Activated CD8-positive, alpha-beta memory T cell treated with anti-CD3 and anti-CD28 coated beads, Interleukin-2, amount 10 ng/mL, durations not matched to agents 7 days and 5 days (primary cell): ENCODE data around the gene TPD52L1. TPM values are rescaled to one million over a fixed set of nuclear protein-coding genes. Genes with fewer than 3 reads are reported as not detected.

Experiments
- ATAC-seq: fragments of 150-1000 bp; cut with Tn5 transposase; one replicate; pipeline ENCODE4 v1.10.0; 2021; ENCODE audit warnings: moderate library complexity
- CTCF ChIA-PET: fragments of 350-600 bp; sonication (Branson Sonifier 250); formaldehyde crosslinking; loops from one replicate; lab custom pipeline; 2021; ENCODE audit warnings: antibody characterized with exemption; lab: Charles Lee
- DNase-seq: peaks from one replicate; pipeline ENCODE4 v3.0.0-alpha.2; 2020
- H3K27ac Mint-ChIP-seq: one replicate; pipeline ENCODE4 v1.8.0; 2021; ENCODE audit warnings: mild to moderate bottlenecking, mixed read lengths
- H3K27me3 Mint-ChIP-seq: one replicate; pipeline ENCODE4 v1.8.0; 2021; ENCODE audit warnings: mixed read lengths
- H3K36me3 Mint-ChIP-seq: one replicate; pipeline ENCODE4 v1.8.0; 2021; ENCODE audit warnings: mild to moderate bottlenecking, mixed read lengths
- H3K4me1 Mint-ChIP-seq: one replicate; pipeline ENCODE4 v1.8.0; 2021; ENCODE audit warnings: mixed read lengths
- H3K4me3 Mint-ChIP-seq: one replicate; pipeline ENCODE4 v1.8.0; 2021; ENCODE audit warnings: mild to moderate bottlenecking, moderate library complexity, mixed read lengths
- H3K9me3 Mint-ChIP-seq: one replicate; pipeline ENCODE4 v1.8.0; 2022; ENCODE audit warnings: low read depth, mixed read lengths
- total RNA-seq, 2 experiments: library from RNA; stranded (reverse); gene quantifications; one replicate each; pipeline ENCODE4 v1.2.3, GENCODE V29; 2021

The TPD52L1 gene
- total RNA-seq, 2 experiments from 2014 or later: not detected

DNA sequence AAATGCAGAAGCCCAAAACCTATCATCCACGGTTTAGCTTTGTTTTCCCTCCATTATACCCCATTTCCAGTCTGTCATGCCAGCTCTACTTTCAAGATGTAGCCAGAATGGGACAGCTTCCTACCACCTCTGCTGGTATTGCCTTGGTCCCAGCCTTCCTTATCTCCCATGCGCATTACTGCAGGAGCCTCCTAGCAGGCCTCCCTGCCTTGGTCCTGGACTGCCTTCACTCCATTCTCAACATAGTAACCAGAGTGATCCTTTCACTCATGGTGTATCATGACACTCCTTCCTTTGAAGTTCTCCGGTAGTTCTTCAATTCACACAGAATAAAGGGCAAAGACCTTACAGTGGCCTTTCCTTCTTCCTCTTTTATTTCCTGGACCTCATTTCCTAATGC is 15.9 kb downstream of the TPD52L1 start:
- no peak for ATAC-seq
- H3K36me3 Mint-ChIP-seq: no peaks in the 10 kb centered on the region
- H3K4me1 Mint-ChIP-seq: no peaks in the 10 kb centered on the region
- no peak for DNase-seq
- no peak overlapping the region for H3K27ac Mint-ChIP-seq
- H3K27me3 Mint-ChIP-seq: peaks cover 10% of the 10 kb centered on the region
- no peaks in the 10 kb centered on the region for H3K9me3 Mint-ChIP-seq
- CTCF ChIA-PET: no interaction called here
- no peak overlapping the region for H3K4me3 Mint-ChIP-seq

DNA sequence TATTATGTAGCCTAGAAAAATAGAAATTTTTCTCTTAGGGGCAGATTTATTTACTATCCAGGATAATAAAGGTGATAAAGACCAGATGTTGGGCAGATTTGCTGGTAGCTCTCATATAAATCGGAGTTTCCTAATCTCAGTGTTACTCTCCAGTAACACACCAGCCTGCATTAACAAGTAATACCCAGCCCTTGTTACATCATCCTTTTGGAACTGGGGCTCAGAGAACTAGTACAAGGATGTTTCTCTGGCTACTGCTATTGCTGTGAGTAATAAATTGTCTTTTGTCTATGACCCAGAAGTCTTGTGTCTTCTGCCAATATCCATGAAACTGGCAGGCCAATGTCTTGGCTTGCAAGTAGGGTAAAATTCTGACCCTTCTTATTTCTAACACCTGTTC is 16.8 kb downstream of the TPD52L1 start:
- H3K27me3 Mint-ChIP-seq: peaks cover 7% of the 10 kb centered on the region
- CTCF ChIA-PET: no interaction called here

DNA sequence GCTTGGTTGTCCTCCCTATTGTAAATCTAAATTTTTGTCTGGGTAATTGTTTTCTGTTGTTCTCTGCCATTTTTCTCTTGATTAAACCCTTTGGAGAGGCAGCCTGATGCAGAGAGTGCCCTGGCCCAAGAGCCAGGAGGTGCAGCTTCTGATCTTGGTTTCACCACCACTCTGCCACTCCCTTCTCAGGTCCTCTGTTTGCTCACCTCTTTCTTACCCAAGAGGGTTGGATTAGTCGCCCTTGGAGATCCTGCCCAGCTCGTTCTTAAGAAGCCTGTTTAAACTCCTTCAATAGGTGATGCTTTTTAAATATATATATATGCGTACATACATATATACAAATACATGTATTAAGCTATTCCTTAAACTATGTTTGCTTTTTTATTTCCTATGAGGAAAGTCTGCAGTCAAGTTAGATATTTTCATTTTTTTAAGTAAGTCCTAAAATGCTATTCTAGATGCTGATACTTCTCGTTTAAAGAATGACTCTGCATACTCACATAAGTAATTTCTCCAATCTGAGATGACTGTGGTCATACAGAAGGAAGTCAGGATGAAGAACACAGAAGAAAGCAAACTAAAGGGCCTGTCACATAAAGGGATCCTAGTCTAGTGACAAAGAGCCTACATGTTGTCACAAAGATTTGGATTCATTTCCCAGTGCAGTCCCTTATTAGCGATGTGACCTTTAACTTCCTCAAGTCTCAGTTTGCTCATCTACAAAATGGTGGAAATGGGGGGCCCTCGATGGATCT is 19.9 kb downstream of the TPD52L1 start:
- H3K27ac Mint-ChIP-seq: no peak overlapping the region
- CTCF ChIA-PET: no interaction called here
- H3K4me3 Mint-ChIP-seq: no peak overlapping the region
- H3K27me3 Mint-ChIP-seq: peaks cover 9% of the 10 kb centered on the region
- ATAC-seq (no peak), DNase-seq (no peak)
- H3K4me1 Mint-ChIP-seq: no peaks in the 10 kb centered on the region
- H3K36me3 Mint-ChIP-seq: no peaks in the 10 kb centered on the region
- H3K9me3 Mint-ChIP-seq: no peaks in the 10 kb centered on the region

More for the DNA sequence above, 16.8 kb downstream of the TPD52L1 start:
- DNase-seq (no peak), ATAC-seq (no peak)
- Mint-ChIP-seq H3K4me1 (no peaks in the 10 kb centered on the region), H3K36me3 (no peaks in the 10 kb centered on the region), H3K27ac (no peak overlapping the region), H3K9me3 (no peaks in the 10 kb centered on the region), H3K4me3 (no peak overlapping the region)

DNA sequence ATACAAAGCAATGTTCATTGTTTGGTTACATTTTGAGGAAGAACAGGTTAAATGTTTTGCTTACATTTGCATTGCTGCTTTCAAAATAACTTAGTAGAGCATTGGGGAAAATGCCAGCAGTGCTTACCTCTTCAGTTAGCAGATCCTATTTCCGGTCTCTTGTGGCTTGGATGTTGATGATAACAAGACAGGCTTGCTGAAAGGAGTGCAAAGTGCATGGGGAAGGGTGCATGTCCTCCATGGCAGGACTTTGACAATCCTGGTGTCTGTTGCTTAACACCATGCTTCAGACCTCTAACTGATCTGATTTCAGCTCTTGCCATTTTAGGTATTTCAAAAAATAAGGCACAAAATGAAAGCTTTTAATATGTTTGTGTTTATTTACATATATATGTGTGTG is 21.1 kb downstream of the TPD52L1 start:
- CTCF ChIA-PET: interaction anchor here (1.0 to 1.4 kb wide), 2 partner anchors 13 to 17 kb away, joined by 3 to 5 read pairs; no protein-coding TSS in a partner anchor
- H3K4me1 Mint-ChIP-seq: no peaks in the 10 kb centered on the region
- no peaks in the 10 kb centered on the region for H3K9me3 Mint-ChIP-seq
- no peak overlapping the region for H3K4me3 Mint-ChIP-seq
- ATAC-seq (no peak), DNase-seq (no peak)
- no peak overlapping the region for H3K27ac Mint-ChIP-seq
- H3K27me3 Mint-ChIP-seq: peaks cover 14% of the 10 kb centered on the region
- no peaks in the 10 kb centered on the region for H3K36me3 Mint-ChIP-seq

DNA sequence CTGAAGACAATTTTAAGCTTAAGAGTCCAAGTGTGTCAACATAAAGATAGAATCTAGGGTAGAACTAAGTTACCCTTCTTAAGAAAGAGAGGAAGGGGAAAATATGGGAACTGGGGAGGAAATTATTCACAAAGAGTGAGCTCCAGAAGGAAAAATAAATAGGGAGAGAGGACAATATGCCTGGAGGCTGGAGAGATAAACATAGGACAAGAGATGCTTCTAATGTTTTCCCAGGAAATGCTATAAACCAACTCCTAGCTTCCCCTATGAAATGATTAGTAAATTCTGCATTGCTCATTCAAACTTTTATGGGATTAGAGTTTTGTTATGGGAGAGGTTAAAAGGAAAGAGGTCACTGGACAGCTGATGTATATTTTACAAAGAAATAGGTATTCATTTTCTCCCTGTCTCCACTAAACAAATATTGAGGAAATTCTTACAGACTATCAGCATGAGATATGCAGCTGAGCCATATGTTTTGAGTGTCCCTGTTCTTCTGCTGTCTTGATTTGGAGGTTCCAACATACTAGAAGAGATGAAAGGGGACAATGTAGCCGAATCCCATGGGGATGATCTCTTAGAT is 22.0 kb downstream of the TPD52L1 start:
- Mint-ChIP-seq H3K36me3 (no peaks in the 10 kb centered on the region), H3K27me3 (peaks cover 14% of the 10 kb centered on the region), H3K27ac (no peak overlapping the region), H3K4me1 (no peaks in the 10 kb centered on the region), H3K4me3 (no peak overlapping the region), H3K9me3 (no peaks in the 10 kb centered on the region)
- CTCF ChIA-PET: interaction anchor here (1.0 to 1.4 kb wide), 2 partner anchors 13 to 16 kb away, joined by 3 to 5 read pairs; no protein-coding TSS in a partner anchor
- no peak for DNase-seq
- ATAC-seq: no peak

DNA sequence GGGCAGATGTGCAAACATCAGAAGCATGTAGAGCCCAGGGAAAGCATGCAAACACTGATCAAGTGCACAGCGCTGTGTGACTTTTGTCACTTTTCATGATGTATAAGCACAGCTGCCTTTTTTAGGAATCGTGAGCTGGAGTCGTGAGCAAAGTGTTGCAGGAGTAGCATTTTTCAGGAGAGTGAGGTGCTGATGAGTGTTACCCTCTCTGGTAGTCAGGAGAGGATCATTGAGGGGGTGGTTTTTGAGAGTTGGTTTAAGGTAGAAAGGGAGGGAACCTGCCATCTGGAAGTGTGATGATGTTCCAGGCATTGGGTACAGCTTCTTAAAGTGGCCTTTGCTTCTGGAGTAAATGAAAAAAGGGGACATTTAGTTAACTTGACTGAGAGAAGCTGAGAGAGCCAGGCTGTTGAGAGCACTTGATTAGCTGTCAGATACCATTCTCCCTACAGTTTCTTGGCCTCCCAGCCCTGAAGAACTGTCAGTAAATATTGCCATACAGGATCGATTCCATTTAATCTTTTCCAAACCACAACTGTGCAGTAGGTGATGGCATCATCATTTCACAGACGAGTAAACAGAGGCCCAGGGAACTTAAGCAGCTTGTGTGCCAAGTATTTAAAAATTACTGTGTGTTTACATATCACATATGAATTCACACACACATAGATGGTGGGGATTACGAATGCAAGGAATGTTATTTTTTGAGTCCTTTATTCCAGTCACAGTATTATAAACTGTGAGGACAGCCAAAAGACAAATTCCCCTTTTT is 28.9 kb downstream of the TPD52L1 start:
- Mint-ChIP-seq H3K27me3 (peaks cover 16% of the 10 kb centered on the region), H3K27ac (no peak overlapping the region), H3K4me3 (no peak overlapping the region), H3K4me1 (no peaks in the 10 kb centered on the region), H3K9me3 (no peaks in the 10 kb centered on the region), H3K36me3 (no peaks in the 10 kb centered on the region)
- DNase-seq (no peak), ATAC-seq (no peak)
- CTCF ChIA-PET: no interaction called here

DNA sequence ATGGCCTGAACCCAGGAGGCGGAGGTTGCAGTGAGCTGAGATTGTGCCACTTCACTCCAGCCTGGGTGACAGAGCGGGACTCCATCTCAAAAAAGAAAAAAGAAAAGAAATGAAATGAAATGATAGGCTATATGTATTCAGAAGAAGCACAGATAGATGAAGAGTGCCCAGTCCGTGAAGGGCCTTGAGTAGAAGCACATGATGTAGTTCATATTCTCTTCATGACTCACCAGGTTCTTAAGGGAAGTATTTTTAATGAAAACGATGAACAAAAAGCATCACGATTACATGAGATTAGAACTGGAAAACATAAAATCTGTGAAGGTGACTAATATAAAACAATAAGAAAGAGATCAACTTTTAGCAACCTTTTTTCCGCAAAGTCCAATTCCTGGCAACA is 29.8 kb downstream of the TPD52L1 start:
- Mint-ChIP-seq H3K27ac (no peak overlapping the region), H3K36me3 (no peaks in the 10 kb centered on the region), H3K4me3 (no peak overlapping the region), H3K27me3 (peaks cover 19% of the 10 kb centered on the region), H3K4me1 (no peaks in the 10 kb centered on the region), H3K9me3 (no peaks in the 10 kb centered on the region)
- ATAC-seq (no peak), DNase-seq (no peak)
- CTCF ChIA-PET: no interaction called here

DNA sequence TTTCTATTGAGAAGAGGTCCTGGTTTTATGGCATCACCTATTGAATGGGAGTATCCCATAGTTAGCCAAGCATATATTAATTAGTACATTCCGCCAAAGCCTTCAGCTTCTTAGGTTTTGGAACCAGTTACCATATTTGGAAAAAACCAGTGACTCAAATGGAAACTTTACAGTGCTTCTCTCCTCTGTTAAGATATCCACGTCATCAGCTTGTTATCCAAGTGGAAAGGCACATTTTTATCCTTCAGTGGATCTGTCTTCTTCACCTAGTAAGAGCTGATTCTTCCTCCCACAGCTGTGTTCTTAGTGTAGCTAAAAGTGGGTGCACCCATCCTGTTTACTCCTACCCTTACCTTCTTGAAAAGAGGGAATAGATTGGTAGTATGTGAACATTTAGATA is 34.5 kb downstream of the TPD52L1 start:
- Mint-ChIP-seq H3K27ac (no peak overlapping the region), H3K4me1 (peaks cover 2% of the 10 kb centered on the region), H3K27me3 (peaks cover 23% of the 10 kb centered on the region), H3K9me3 (no peaks in the 10 kb centered on the region), H3K36me3 (no peaks in the 10 kb centered on the region), H3K4me3 (no peak overlapping the region)
- ATAC-seq: no peak
- CTCF ChIA-PET: interaction anchor here (0.9 to 1.1 kb wide), 2 partner anchors 13 to 37 kb away, joined by 3 read pairs; no protein-coding TSS in a partner anchor
- no peak for DNase-seq

DNA sequence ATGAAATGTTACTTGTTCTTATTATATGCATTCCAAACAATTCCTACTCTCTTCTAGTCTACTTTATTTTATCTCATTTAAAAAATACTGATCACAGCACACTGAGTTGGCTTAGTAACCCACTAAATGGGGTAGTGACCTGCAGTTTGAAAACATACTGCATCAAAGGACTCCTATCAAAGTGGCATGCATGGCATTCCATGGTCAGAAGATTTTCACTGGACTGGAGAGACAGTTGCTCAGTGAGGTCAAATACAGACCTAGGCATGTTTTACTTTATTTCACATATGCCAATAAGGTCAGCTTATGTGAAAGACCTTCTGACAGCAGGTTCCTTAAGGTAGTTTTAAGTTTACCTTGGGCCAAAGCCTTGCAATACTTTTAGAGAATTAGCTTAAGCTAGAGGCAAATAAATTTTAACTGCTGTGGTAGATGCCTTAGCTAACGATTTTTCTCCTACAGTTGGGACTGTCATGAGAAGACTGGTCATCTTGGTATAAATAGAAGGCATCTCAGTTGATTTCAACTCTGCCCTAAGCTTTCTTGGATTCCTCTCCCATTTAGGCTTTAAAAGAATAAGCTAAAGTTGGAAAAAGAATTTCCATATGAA is 35.1 kb downstream of the TPD52L1 start:
- H3K27ac Mint-ChIP-seq: no peak overlapping the region
- CTCF ChIA-PET: interaction anchor here (1.1 kb wide), 1 partner anchor 14 kb away, joined by 3 read pairs; no protein-coding TSS in a partner anchor
- H3K9me3 Mint-ChIP-seq: no peaks in the 10 kb centered on the region
- DNase-seq (no peak), ATAC-seq (no peak)
- peaks cover 2% of the 10 kb centered on the region for H3K4me1 Mint-ChIP-seq
- no peaks in the 10 kb centered on the region for H3K36me3 Mint-ChIP-seq
- H3K27me3 Mint-ChIP-seq: peaks cover 23% of the 10 kb centered on the region
- H3K4me3 Mint-ChIP-seq: no peak overlapping the region

DNA sequence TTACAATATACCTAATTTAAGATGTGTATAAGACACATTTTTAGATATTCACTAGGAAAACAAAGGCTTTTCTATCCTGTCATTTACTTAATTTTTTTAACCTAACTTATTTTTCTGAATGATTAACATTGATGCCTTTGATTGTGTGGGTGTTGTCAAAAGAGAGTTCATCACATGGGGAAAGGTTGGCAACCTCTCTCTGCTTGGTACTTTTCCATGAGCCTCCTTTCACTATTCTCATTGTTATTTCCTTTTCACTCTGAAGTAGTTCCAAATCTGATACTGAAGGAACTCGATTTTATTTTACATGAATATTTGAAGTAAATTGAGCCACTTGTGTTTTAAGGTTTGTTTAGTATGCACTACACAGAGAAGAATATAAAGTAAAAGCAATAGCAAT is 35.9 kb downstream of the TPD52L1 start:
- H3K4me1 Mint-ChIP-seq: peaks cover 2% of the 10 kb centered on the region
- no peak for ATAC-seq
- DNase-seq: no peak
- no peaks in the 10 kb centered on the region for H3K9me3 Mint-ChIP-seq
- no peak overlapping the region for H3K4me3 Mint-ChIP-seq
- H3K27me3 Mint-ChIP-seq: peaks cover 16% of the 10 kb centered on the region
- CTCF ChIA-PET: no interaction called here
- no peaks in the 10 kb centered on the region for H3K36me3 Mint-ChIP-seq
- H3K27ac Mint-ChIP-seq: no peak overlapping the region

DNA sequence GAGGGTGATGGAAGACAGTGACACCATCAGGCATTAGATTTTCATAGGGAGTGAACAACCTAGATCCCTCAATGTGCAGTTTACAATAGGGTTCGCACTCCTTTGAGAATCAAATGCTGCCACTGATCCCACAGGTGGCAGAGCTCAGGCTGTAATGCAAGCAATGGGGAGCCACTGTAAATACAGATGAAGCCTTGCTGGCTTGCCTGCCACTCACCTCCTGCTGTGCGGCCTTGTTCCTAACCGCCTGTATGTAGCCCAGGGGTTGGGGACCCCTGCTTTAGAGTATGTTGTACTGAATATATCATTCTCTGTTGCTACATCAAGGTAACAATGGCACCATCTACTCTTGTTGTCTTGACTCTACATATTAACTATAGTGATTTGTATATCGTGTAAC is 37.1 kb downstream of the TPD52L1 start:
- Mint-ChIP-seq H3K4me1 (peaks cover 2% of the 10 kb centered on the region), H3K9me3 (no peaks in the 10 kb centered on the region), H3K27me3 (peaks cover 14% of the 10 kb centered on the region), H3K27ac (no peak overlapping the region), H3K4me3 (no peak overlapping the region), H3K36me3 (no peaks in the 10 kb centered on the region)
- ATAC-seq (no peak), DNase-seq (no peak)
- CTCF ChIA-PET: no interaction called here

DNA sequence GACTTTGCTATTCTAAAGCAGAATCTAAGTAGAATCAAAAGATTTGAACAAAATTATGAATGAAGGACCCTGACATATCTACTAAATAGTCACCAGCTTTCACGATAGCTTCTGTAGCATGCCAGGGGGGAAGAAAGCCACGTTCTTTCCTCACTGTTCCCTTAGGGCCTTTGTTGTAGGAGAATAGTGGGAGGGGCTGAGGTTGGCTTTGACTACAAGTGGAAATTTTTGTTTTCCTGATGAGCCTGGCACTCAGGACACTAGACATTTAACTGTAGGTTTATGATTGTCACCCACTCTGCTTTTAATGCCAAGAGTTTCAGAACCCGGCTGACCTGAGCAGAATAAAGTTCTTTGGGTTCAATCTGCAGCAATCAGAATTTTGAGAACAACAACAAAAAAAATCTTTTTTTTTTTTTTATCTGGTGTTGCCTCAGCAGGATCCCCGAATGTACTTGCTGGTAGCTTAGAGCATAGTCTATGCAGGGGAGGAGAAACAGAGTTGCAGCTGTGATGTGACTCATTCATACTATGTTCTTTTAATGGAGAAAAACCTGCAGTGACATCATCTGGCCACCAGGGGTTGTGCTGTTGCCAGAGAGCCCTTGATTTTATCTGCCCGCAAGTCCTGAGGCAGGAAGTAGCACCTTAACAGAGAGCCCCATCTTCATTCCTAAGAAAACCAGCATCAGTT is 38.5 kb downstream of the TPD52L1 start:
- H3K9me3 Mint-ChIP-seq: no peaks in the 10 kb centered on the region
- DNase-seq (peak; percentile 72), ATAC-seq (peak; percentile 81)
- no peak overlapping the region for H3K4me3 Mint-ChIP-seq
- H3K27me3 Mint-ChIP-seq: peaks cover 15% of the 10 kb centered on the region
- CTCF ChIA-PET: interaction anchor here (1.0 to 1.8 kb wide), 4 partner anchors 10 to 40 kb away, joined by 3 to 7 read pairs (median 5); no protein-coding TSS in a partner anchor
- H3K27ac Mint-ChIP-seq: no peak overlapping the region
- H3K36me3 Mint-ChIP-seq: no peaks in the 10 kb centered on the region
- peaks cover 2% of the 10 kb centered on the region for H3K4me1 Mint-ChIP-seq

DNA sequence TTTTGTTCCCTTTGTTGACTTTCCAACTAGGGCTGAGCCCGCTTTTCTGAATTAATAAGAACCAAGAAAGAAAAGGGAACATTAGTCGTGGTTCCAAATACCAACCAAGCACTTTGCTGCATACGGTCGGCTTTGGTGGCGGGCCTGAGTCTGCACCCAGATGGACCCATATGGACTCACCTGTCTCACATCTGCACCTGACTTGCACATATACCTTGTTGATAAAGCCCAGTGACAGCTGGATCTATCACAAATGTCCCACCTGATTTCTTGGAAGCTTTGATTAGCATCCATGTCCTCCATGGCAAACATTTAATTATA is 39.0 kb downstream of the TPD52L1 start:
- peak; percentile 23 for ATAC-seq
- Mint-ChIP-seq H3K27ac (no peak overlapping the region), H3K4me1 (peaks cover 2% of the 10 kb centered on the region), H3K9me3 (no peaks in the 10 kb centered on the region), H3K36me3 (no peaks in the 10 kb centered on the region), H3K27me3 (peaks cover 18% of the 10 kb centered on the region), H3K4me3 (no peak overlapping the region)
- CTCF ChIA-PET: interaction anchor here (1.0 to 1.8 kb wide), 4 partner anchors 10 to 41 kb away, joined by 3 to 7 read pairs (median 5); no protein-coding TSS in a partner anchor
- no peak for DNase-seq
